HEK293 (cell line): ENCODE measurements around the gene MTOR.

ENCODE experiments used
- CTCF ChIA-PET: fragments of 350-600 bp; formaldehyde crosslinking; extraction: SDS; loops from one replicate; lab custom pipeline; 2021; ENCODE audit warnings: antibody characterized with exemption; lab: Yijun Ruan, JAX
- POLR2A ChIA-PET: fragments of 300-600 bp; formaldehyde crosslinking; extraction: SDS; loops from one replicate; lab custom pipeline; 2020; ENCODE audit warnings: antibody characterized with exemption, inconsistent platforms; lab: Yijun Ruan, JAX
- H3K27ac ChIP-seq: fragments of 200-500 bp; sonication (Bioruptor generic); 2 replicates; pipeline ENCODE4 v1.5.1; 2014; ENCODE audit warnings: low read depth, low read length, control low read depth, inconsistent platforms; ENCODE audit errors: extremely low read depth
- H3K36me3 ChIP-seq, 2 experiments: fragments of 200-500 bp in 1 of 2; sonication (Bioruptor generic) in 1 of 2; 1 replicate in 1 of 2; 2 replicates in 1 of 2; pipeline ENCODE4 v1.5.1; 2014 to 2017; ENCODE audit warnings: inconsistent platforms in 2 of 2, low read length in 2 of 2; ENCODE audit not compliant: control insufficient read depth in 2 of 2, insufficient read depth in 1 of 2
- H3K4me1 ChIP-seq: fragments of 200-500 bp; sonication (Bioruptor generic); 2 replicates; pipeline ENCODE4 v1.5.1; 2014; ENCODE audit warnings: mild to moderate bottlenecking, low read length, inconsistent platforms; ENCODE audit not compliant: control insufficient read depth, insufficient read depth
- H3K4me3 ChIP-seq: 2 replicates; pipeline ENCODE4 v1.5.1; 2011; ENCODE audit warnings: low read depth, mild to moderate bottlenecking, control low read depth, low read length, moderate library complexity
- H3K9me3 ChIP-seq: fragments of 200-500 bp; sonication (Bioruptor generic); 2 replicates; pipeline ENCODE4 v1.5.1; 2014; ENCODE audit warnings: low read depth, low read length, inconsistent platforms; ENCODE audit not compliant: control insufficient read depth, insufficient read depth
- ATF2 ChIP-seq: fragments of 450-650 bp; formaldehyde crosslinking; IDR thresholded peaks from 2 replicates; pipeline ENCODE4 v1.5.1; 2016; ENCODE audit warnings: missing biosample characterization, missing genetic modification characterization, low read depth
- BCL11A ChIP-seq: fragments of 450-650 bp; formaldehyde crosslinking; IDR thresholded peaks from 2 replicates; pipeline ENCODE4 v1.5.1; 2016; ENCODE audit warnings: low read depth, missing biosample characterization, missing genetic modification characterization
- BCL11B ChIP-seq: fragments of 450-650 bp; formaldehyde crosslinking; IDR thresholded peaks from 2 replicates; pipeline ENCODE4 v1.5.1; 2016; ENCODE audit warnings: low read depth, missing biosample characterization, missing genetic modification characterization
- GLI2 ChIP-seq: fragments of 450-650 bp; formaldehyde crosslinking; IDR thresholded peaks from 2 replicates; pipeline ENCODE4; 2017; ENCODE audit warnings: missing biosample characterization, missing genetic modification characterization, low read depth, borderline replicate concordance
- SCRT1 ChIP-seq: fragments of 450-650 bp; formaldehyde crosslinking; IDR thresholded peaks from 2 replicates; pipeline ENCODE4 v1.5.1; 2016; ENCODE audit warnings: missing biosample characterization, missing genetic modification characterization, borderline replicate concordance
- SETDB1 ChIP-seq: IDR thresholded peaks from one replicate; pipeline ENCODE4 v1.6.1; 2017; ENCODE audit warnings: mild to moderate bottlenecking, low read length, moderate library complexity, mixed read lengths; ENCODE audit not compliant: insufficient read length
- TCF7L2 ChIP-seq: IDR thresholded peaks from 2 replicates; pipeline ENCODE4 v1.6.1; 2011; ENCODE audit warnings: low read depth, mild to moderate bottlenecking, inconsistent platforms, low read length, moderate library complexity, borderline replicate concordance
- TRIM28 ChIP-seq: IDR thresholded peaks from 2 replicates; pipeline ENCODE4 v1.6.1; 2011; ENCODE audit warnings: low read length, control low read depth, borderline replicate concordance
- ZBTB1 ChIP-seq: fragments of 450-650 bp; formaldehyde crosslinking; IDR thresholded peaks from 2 replicates; pipeline ENCODE4 v1.5.1; 2016; ENCODE audit warnings: missing biosample characterization, missing genetic modification characterization
- ZBTB7A ChIP-seq: fragments of 450-650 bp; formaldehyde crosslinking; IDR thresholded peaks from 2 replicates; pipeline ENCODE4 v1.5.1; 2016; ENCODE audit warnings: low read depth, missing biosample characterization, missing genetic modification characterization
- ZBTB8A ChIP-seq: fragments of 450-650 bp; formaldehyde crosslinking; IDR thresholded peaks from 2 replicates; pipeline ENCODE4 v1.5.1; 2016; ENCODE audit warnings: missing biosample characterization, missing genetic modification characterization
- ZFP3 ChIP-seq: fragments of 450-650 bp; formaldehyde crosslinking; IDR thresholded peaks from 2 replicates; pipeline ENCODE4 v1.5.1; 2016; ENCODE audit warnings: low read depth, missing biosample characterization, missing genetic modification characterization
- ZFP69B ChIP-seq: fragments of 450-650 bp; formaldehyde crosslinking; IDR thresholded peaks from 2 replicates; pipeline ENCODE4 v1.5.1; 2016; ENCODE audit warnings: missing biosample characterization, missing genetic modification characterization
- ZNF121 ChIP-seq: fragments of 450-650 bp; formaldehyde crosslinking; IDR thresholded peaks from 2 replicates; pipeline ENCODE4 v1.5.1; 2016; ENCODE audit warnings: missing biosample characterization, missing genetic modification characterization
- ZNF155 ChIP-seq: fragments of 450-650 bp; formaldehyde crosslinking; IDR thresholded peaks from 2 replicates; pipeline ENCODE4 v1.5.1; 2016; ENCODE audit warnings: missing biosample characterization, missing genetic modification characterization
- ZNF248 ChIP-seq: fragments of 450-650 bp; formaldehyde crosslinking; IDR thresholded peaks from 2 replicates; pipeline ENCODE4 v1.5.1; 2017; ENCODE audit warnings: missing biosample characterization, missing genetic modification characterization
- ZNF354C ChIP-seq: fragments of 450-650 bp; formaldehyde crosslinking; IDR thresholded peaks from 2 replicates; pipeline ENCODE4 v1.5.1; 2016; ENCODE audit warnings: missing biosample characterization, missing genetic modification characterization, low read depth, borderline replicate concordance
- ZNF362 ChIP-seq: fragments of 450-650 bp; formaldehyde crosslinking; IDR thresholded peaks from 2 replicates; pipeline ENCODE4 v1.5.1; 2016; ENCODE audit warnings: missing biosample characterization, missing genetic modification characterization
- ZNF404 ChIP-seq: fragments of 450-650 bp; formaldehyde crosslinking; IDR thresholded peaks from 2 replicates; pipeline ENCODE4 v1.5.1; 2017; ENCODE audit warnings: missing biosample characterization, missing genetic modification characterization
- ZNF433 ChIP-seq: fragments of 450-650 bp; formaldehyde crosslinking; IDR thresholded peaks from 2 replicates; pipeline ENCODE4 v1.5.1; 2016; ENCODE audit warnings: missing biosample characterization, missing genetic modification characterization, low read depth
- ZNF513 ChIP-seq: fragments of 450-650 bp; IDR thresholded peaks from 2 replicates; pipeline ENCODE4 v1.5.1; 2018; ENCODE audit warnings: missing biosample characterization, missing genetic modification characterization
- ZNF549 ChIP-seq: fragments of 450-650 bp; IDR thresholded peaks from 2 replicates; pipeline ENCODE4 v1.5.1; 2018; ENCODE audit warnings: missing biosample characterization, missing genetic modification characterization, mild to moderate bottlenecking, inconsistent platforms, moderate library complexity
- ZNF639 ChIP-seq: fragments of 450-650 bp; formaldehyde crosslinking; IDR thresholded peaks from 2 replicates; pipeline ENCODE4 v1.5.1; 2016; ENCODE audit warnings: missing biosample characterization, missing genetic modification characterization
- ZNF830 ChIP-seq: fragments of 450-650 bp; IDR thresholded peaks from 2 replicates; pipeline ENCODE4 v1.5.0; 2018; ENCODE audit warnings: missing biosample characterization, missing genetic modification characterization, low read depth, mild to moderate bottlenecking, moderate library complexity

MTOR gene

GRCh38 chr1:11229203-11229602, 33.1 kb downstream of the MTOR start:
- TF ChIP-seq ATF2 (tag by site-specific recombination) (no peak), ZBTB7A (tag by site-specific recombination) (no peak), BCL11B (tag by site-specific recombination) (no peak), ZNF354C (no peak), SCRT1 (no peak), ZNF121 (no peak), ZNF433 (tag by site-specific recombination) (no peak), ZNF830 (tag by site-specific recombination) (no peak)
- Histone ChIP-seq H3K27ac (no peak overlapping the region), H3K4me1 (no peaks in the 10 kb centered on the region), H3K9me3 (no peaks in the 10 kb centered on the region), H3K36me3 (peaks cover 77 to 94% of the 10 kb centered on the region in 2 experiments), H3K4me3 (no peak overlapping the region)
- CTCF ChIA-PET: interaction anchor here (0.8 to 1.3 kb wide), 4 partner anchors 12 to 192 kb away, joined by 3 to 4 read pairs (median 3); no protein-coding TSS in a partner anchor
- POLR2A ChIA-PET: no interaction called here

GRCh38 chr1:11227106-11228077, 35.0 kb downstream of the MTOR start:
- Histone ChIP-seq H3K4me3 (no peak overlapping the region), H3K36me3 (peaks cover 69 to 89% of the 10 kb centered on the region in 2 experiments), H3K4me1 (no peaks in the 10 kb centered on the region), H3K27ac (no peak overlapping the region), H3K9me3 (no peaks in the 10 kb centered on the region)
- TF ChIP-seq GLI2: no peak
- TF ChIP-seq TCF7L2: no peak
- TF ChIP-seq ZNF362: peak; percentile 53; the same call in 1 of the 2 replicates
- TF ChIP-seq ZNF549: no peak
- ChIA-PET CTCF (interaction anchor here (0.6 to 2.1 kb wide), 5 partner anchors 10 to 190 kb away, joined by 4 to 11 read pairs (median 4); no protein-coding TSS in a partner anchor), POLR2A (no interaction called here)

- no peaks in the 10 kb centered on the region for H3K4me1 ChIP-seq
- H3K9me3 ChIP-seq: no peaks in the 10 kb centered on the region
- POLR2A ChIA-PET: no interaction called here
- H3K27ac ChIP-seq: no peak overlapping the region
- TF ChIP-seq SETDB1 (no peak), ZNF248 (tag by site-specific recombination) (no peak), TRIM28 (no peak), ZNF639 (no peak), ZNF404 (tag by site-specific recombination) (no peak), ZNF513 (no peak), ZNF830 (tag by site-specific recombination) (no peak), ZBTB1 (tag by site-specific recombination) (no peak), ZFP69B (tag by site-specific recombination) (no peak), ZNF155 (tag by site-specific recombination) (no peak), ZFP3 (tag by site-specific recombination) (no peak), ZBTB8A (tag by site-specific recombination) (no peak), BCL11A (tag by site-specific recombination) (no peak)
- peaks cover 44 to 98% of the 10 kb centered on the region in 2 experiments for H3K36me3 ChIP-seq
- H3K4me3 ChIP-seq: no peak overlapping the region
- CTCF ChIA-PET: interaction anchor here (1.2 to 1.6 kb wide), 2 partner anchors 9 to 178 kb away, joined by 3 to 5 read pairs; no protein-coding TSS in a partner anchor
Measured at GRCh38 chr1:11216074-11216473, 46.3 kb downstream of the MTOR start.
